HEK293 (cell line): ENCODE results near the gene MCEMP1.

Source experiments
- CTCF ChIP-seq: fragments of 450-650 bp; formaldehyde crosslinking; IDR thresholded peaks from 2 replicates; pipeline ENCODE4 v1.5.1; 2016; ENCODE audit warnings: missing biosample characterization, missing genetic modification characterization
- REST ChIP-seq: fragments of 450-650 bp; formaldehyde crosslinking; IDR thresholded peaks from 2 replicates; pipeline ENCODE4 v1.5.1; 2016; ENCODE audit warnings: missing biosample characterization, missing genetic modification characterization
- ZNF654 ChIP-seq: fragments of 450-650 bp; formaldehyde crosslinking; IDR thresholded peaks from 2 replicates; pipeline ENCODE4 v1.5.1; 2016; ENCODE audit warnings: low read depth, missing biosample characterization, missing genetic modification characterization

GRCh38 chr19:7645163-7645562 is 31.7 kb upstream of the MCEMP1 start:
- TF ChIP-seq CTCF (tag by site-specific recombination), result no peak
- no peak for TF ChIP-seq REST (tag by site-specific recombination)
- TF ChIP-seq ZNF654 (tag by site-specific recombination), result no peak
